Anterior cingulate cortex (tissue), 58 donors: ENCODE measurements around the gene FOXRED1.
A peak's percentile ranks its signal among the peaks of the same experiment; 100 is the strongest.
"Not testable (repeated sequence)": the region's sequence is repeated elsewhere in the genome, so short reads cannot be mapped to it uniquely, and the experiment has no call there.

Source experiments
- DNase-seq, 58 donors: peaks; one replicate each; lab custom pipeline; 2025; lab: John Stamatoyannopoulos, UW

FOXRED1 gene

GRCh38 chr11:126268361-126268707 lies 620 bp upstream of the FOXRED1 start:
- DNase-seq = no peak

- DNase-seq = no peak
Measured at GRCh38 chr11:126277322-126277721, 8.4 kb downstream of the FOXRED1 start.

GRCh38 chr11:126277780-126278179 lies 8.8 kb downstream of the FOXRED1 start:
- no peak for DNase-seq

GRCh38 chr11:126279191-126279590 lies 10.2 kb downstream of the FOXRED1 start:
- no peak for DNase-seq

GRCh38 chr11:126280595-126280994 lies 11.6 kb downstream of the FOXRED1 start:
- no peak for DNase-seq

- DNase-seq = no peak
Measured at GRCh38 chr11:126281245-126281644, 12.3 kb downstream of the FOXRED1 start.

- no peak for DNase-seq
Measured at GRCh38 chr11:126281666-126282175, 12.8 kb downstream of the FOXRED1 start.

GRCh38 chr11:126282361-126282735 lies 13.4 kb downstream of the FOXRED1 start:
- DNase-seq = peak in 38 of 58 donors; percentile 6 to 67 (median 40)

GRCh38 chr11:126282736-126283591 lies 14.0 kb downstream of the FOXRED1 start, which contains the start of gene TIRAP:
Gene TIRAP (plus strand): TSS chr11:126283093. CDS start chr11:126290895, 7,802 bp downstream.
- DNase-seq = peak in 50 of 58 donors; percentile 10 to 80 (median 48)

GRCh38 chr11:126284829-126285228 lies 15.9 kb downstream of the FOXRED1 start:
- peak in 19 of 58 donors; percentile 11 to 84 (median 24) for DNase-seq

GRCh38 chr11:126288237-126288636 lies 19.3 kb downstream of the FOXRED1 start:
- no peak for DNase-seq

- no peak for DNase-seq
Measured at GRCh38 chr11:126290887-126291286, 21.9 kb downstream of the FOXRED1 start.

GRCh38 chr11:126293726-126294125 lies 24.8 kb downstream of the FOXRED1 start:
- DNase-seq = no peak

- DNase-seq = no peak
Measured at GRCh38 chr11:126297004-126297403, 28.1 kb downstream of the FOXRED1 start.

GRCh38 chr11:126303623-126304456 lies 34.9 kb downstream of the FOXRED1 start, which contains the start of gene DCPS:
Gene DCPS (plus strand): TSS chr11:126304060. CDS start chr11:126304081, 21 bp downstream.
- DNase-seq = peak; percentile 59 to 95 (median 88)

GRCh38 chr11:126304457-126305075 lies 35.6 kb downstream of the FOXRED1 start:
- peak in 3 of 58 donors; percentile 38 to 64 (median 54) for DNase-seq

- DNase-seq = no peak
Measured at GRCh38 chr11:126305699-126306098, 36.7 kb downstream of the FOXRED1 start.

GRCh38 chr11:126307706-126308105 lies 38.8 kb downstream of the FOXRED1 start:
- DNase-seq = peak in 9 of 58 donors; percentile 5 to 27 (median 17)

GRCh38 chr11:126308271-126308671 lies 39.3 kb downstream of the FOXRED1 start:
- DNase-seq = peak in 2 of 58 donors; percentile 36 to 63

GRCh38 chr11:126308771-126309170 lies 39.8 kb downstream of the FOXRED1 start:
- DNase-seq = not testable (repeated sequence)
